Adrenal gland (tissue), 5 donors: Measurements from ENCODE around the gene DRICH1.
"Not testable (repeated sequence)": the region's sequence is repeated elsewhere in the genome, so short reads cannot be mapped to it uniquely, and the experiment has no call there.

Experiments used
- CTCF ChIP-seq, 6 experiments: fragments of 450-650 bp in 4 of 6; fragments of 200-600 bp in 2 of 6; sonication (generic) in 1 of 6; IDR thresholded peaks; 1 replicate in 5 of 6; 2 replicates in 1 of 6; pipeline versions ENCODE4 v1.5.1 to v1.8.0; 2016 to 2021; ENCODE audit warnings: antibody characterized with exemption in 6 of 6, mild to moderate bottlenecking in 2 of 6, moderate library complexity in 1 of 6
- POLR2A ChIP-seq, 2 donors: fragments of 450-650 bp; IDR thresholded peaks; one replicate each; pipeline ENCODE4 v1.6.1; 2017; ENCODE audit warnings: antibody characterized with exemption in 2 of 2, mild to moderate bottlenecking in 2 of 2, moderate library complexity in 1 of 2
- donor health status: DM: no; HTN: no; CAD: no.

GRCh38 chr22:23640206-23640605 lies 8.1 kb upstream of the DRICH1 start:
- not testable (repeated sequence) for TF ChIP-seq CTCF, POLR2A (IDR thresholded peaks at IDR 0.05)
